HG02840 (cell line): ENCODE results near the gene DUS2.

Source experiments
- ATAC-seq: cut with Tn5 transposase; IDR thresholded peaks from one replicate; pipeline ENCODE4 v1.9.1; 2021; ENCODE audit warnings: mild to moderate bottlenecking, moderate library complexity, moderate number of reproducible peaks; ENCODE audit not compliant: unreplicated experiment, low FRiP score

Gene DUS2

DNA sequence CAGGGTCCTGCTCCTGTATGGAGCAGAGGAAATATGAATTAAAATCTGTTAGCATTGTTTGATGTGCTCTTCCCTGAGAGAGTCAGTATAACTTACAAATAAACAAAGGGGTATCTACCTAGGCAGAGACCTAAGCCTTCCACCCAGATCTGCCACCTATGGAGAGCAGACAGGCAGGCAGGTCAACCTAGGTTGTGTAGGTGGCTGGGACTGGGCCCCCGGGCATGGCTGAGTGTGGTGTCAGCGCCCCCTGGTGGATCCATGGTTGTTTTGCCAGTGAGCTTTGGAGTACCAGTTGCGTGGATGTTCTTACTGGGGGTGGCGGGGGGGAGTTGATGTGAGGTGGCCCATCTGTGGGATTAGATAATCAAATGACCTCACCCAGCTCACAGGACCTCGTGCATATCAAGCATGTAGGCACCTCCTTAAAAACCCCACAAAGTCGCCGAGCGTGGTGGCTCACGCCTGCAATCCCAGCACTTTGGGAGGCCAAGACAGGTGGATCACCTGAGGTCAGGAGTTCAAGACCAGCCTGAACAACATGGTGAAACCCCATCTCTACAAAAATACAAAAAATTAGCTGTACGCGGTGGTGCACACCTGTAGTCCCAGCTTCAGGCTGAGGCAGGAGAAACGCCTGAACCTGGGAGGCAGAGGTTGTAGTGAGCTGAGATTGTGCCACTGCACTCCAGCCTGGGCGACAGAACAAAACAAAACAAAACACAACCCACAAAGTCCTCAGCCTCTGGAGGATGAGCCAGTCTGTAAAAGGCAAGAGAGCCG, 17.6 kb downstream of the DUS2 start:
- ATAC-seq, result no peak

- ATAC-seq, result no peak
Observed at GRCh38 chr16:68041783-68042182, 18.7 kb downstream of the DUS2 start.

DNA sequence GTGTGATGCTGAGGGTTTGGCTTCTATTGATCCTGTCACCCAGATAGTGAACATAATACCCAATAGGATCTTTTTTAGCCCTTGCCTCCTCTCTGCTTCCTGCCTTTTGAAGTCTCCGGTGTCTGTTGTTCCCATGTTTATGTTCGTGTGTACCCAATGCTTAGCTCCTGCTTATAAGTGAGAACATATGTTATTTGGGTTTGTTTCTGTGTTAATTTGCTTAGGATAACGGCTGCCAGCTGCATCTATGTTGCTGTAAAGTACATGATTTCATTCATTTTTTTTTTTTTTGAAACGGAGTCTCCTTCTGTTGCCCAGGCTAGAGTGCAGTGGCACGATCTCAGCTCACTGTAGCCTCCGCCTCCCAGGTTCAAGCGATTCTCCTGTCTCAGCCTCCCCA, 23.0 kb downstream of the DUS2 start:
- no peak for ATAC-seq

GRCh38 chr16:68047987-68048386, 24.9 kb downstream of the DUS2 start:
- ATAC-seq, result no peak

- no peak for ATAC-seq
Observed at GRCh38 chr16:68049449-68049848, 26.4 kb downstream of the DUS2 start.

DNA sequence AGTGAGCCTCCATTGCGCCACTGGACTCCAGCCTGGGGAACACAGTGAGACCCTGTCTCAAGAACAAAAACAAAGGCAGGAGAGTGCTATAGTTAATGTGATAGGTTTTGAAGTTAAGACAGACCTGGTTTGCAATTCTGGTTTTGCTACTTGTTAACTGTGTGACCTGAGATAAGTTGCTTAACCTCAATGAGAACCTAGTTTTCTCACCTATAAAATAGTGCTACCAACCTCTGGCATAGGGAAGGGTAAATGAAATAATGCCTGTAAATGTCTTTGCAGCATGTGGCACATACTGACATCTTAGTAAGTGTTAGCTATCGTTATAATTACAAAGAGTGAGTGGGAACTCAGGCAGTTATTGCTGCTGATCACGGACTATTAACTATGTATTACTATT, 32.3 kb downstream of the DUS2 start:
- ATAC-seq, result no peak

DNA sequence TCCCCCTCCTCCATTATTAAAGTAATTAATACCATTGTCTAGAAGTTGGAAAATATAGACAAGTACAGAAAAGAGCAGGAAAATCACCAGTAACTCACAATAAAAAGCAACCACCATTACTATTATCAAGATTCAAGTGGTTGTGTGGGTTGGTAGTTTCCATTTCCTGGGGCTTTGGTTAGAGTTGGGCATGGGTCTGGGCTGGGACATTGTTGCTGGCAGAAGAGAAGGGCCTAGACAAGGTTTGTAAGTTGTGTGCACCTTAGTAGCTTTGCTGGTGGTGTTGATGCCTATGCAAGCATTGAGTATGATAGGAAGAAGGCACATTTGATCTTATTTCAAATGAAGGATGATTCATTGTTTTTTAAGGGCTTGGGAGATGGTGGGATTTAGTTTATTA, 36.7 kb downstream of the DUS2 start:
- ATAC-seq, result no peak

GRCh38 chr16:68061396-68061795, 38.3 kb downstream of the DUS2 start:
- no peak for ATAC-seq

DNA sequence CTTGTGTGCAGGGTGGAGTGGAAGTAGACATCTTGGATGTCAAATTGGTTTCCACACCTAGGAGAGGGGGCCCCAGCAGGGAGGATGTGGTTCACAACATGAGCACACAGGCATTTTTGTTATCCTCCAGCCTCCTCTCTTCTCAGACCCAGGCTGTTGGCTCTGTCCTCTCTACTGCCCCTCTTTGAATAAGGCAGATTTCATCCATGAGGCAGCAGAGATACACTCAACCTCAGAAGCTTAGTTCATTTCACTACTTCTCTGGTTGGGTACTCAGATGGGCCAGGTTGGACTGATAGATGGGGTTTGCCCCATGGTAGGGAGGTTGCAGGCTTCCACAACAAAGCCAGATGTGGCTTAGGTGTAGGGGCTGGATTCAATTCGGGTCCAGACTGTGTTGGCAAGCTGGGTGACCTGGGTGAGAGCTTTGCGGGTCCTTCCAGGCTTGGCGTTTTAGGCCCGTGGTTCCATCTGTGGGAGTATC, 39.9 kb downstream of the DUS2 start:
- ATAC-seq, result no peak

GRCh38 chr16:68064791-68065365, 41.8 kb downstream of the DUS2 start:
- no peak for ATAC-seq

- ATAC-seq, result no peak
Observed at GRCh38 chr16:68065716-68066305, 42.7 kb downstream of the DUS2 start.

DNA sequence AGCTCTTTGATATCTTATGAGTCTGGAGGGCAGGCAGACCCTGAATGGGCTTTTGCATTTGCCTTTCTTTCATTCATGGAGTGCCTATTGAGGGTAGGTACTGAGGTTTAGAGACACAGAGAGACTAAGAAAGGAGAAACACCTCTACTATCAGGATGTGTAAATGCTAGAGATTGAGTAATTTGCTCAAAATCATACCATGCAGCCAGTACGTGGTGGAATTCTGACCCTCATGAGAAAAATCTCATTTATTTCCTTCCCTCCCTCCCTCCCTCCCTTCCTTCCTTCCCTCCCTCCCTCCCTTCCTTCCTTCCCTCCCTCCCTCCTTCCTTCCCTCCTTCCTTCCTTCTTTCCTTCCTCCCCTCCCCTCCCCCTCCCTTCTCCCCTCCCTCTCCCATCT, 43.7 kb downstream of the DUS2 start:
- ATAC-seq, result no peak

- ATAC-seq, result no peak
Observed at GRCh38 chr16:68068926-68069325, 45.8 kb downstream of the DUS2 start.

- no peak for ATAC-seq
Observed at GRCh38 chr16:68069511-68070248, 46.6 kb downstream of the DUS2 start.

DNA sequence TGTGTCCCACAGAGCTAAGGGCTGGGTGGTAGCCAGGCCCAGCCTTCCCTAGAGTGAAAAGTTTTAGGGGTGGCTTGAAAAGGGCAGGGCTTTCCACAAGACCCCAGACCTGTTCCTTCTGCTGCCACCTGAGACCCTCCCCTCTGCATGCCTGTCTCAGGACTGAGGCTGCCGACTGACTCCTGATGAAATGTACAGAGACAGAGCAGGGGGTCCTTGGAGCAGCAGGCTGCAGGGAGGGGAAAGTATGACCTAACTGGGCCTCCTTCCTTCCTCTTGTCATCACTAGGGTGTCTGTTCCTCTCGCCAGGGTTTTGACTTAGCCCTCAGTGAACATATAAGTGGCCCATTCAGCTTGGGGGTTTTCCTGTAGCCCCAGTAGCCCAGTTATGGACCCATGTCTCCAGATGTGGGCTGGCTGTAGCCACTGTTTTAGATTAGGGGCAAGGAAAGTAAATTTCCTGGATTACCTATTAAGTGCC, 47.2 kb downstream of the DUS2 start:
- ATAC-seq, result no peak

DNA sequence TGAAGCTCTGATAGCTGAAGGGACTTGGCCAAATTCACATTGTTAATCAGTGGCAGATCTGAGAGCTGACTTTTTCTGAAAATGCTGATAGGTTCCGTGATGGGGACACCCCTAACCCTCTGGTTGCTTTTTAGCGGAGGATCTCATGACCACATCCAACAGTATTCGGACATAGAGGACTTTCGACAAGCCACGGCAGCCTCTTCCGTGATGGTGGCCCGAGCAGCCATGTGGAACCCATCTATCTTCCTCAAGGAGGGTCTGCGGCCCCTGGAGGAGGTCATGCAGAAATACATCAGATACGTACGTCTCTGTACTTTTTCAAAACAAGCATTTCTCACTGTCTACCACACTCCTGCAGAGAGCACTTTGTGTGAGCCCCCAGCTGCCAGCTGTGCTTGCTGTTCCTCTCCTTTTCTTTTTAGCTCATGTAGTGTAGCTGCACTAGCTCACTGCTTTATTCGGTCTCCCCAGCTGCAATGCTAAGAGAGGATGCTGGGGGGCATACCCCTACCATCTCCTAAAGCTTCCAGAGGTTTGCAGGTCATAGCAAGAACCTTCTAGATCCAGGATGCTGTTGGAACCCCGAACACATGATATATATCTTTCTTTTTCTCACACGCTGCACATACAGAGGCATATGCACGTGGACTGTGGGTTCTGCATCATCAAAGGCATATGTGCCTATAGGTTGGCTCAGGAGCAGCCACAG, 47.9 kb downstream of the DUS2 start:
- ATAC-seq, result no peak

- no peak for ATAC-seq
Observed at GRCh38 chr16:68071518-68071901, 48.4 kb downstream of the DUS2 start.

- ATAC-seq, result no peak
Observed at GRCh38 chr16:68072038-68072695, 49.1 kb downstream of the DUS2 start.

- ATAC-seq, result peak; percentile 1
Observed at GRCh38 chr16:68073902-68074760, 51.0 kb downstream of the DUS2 start.
